GM18951 (cell line): Measurements from ENCODE around the gene MEGF6.

Experiments used
- POLR2A ChIP-seq: IDR thresholded peaks from 4 replicates; pipeline ENCODE4 v1.6.1; 2011; ENCODE audit warnings: mild to moderate bottlenecking; ENCODE audit not compliant: insufficient read length, insufficient read depth; ENCODE audit errors: extremely low read depth
- in situ Hi-C: fragments of 300-500 bp; cut with MboI; formaldehyde crosslinking; loops from one replicate; pipeline ENCODE4 v1.12.0; 2022; ENCODE audit warnings: low sequenced_read_pairs, mixed read lengths, inconsistent platforms; ENCODE audit not compliant: unreplicated experiment

The MEGF6 gene

DNA sequence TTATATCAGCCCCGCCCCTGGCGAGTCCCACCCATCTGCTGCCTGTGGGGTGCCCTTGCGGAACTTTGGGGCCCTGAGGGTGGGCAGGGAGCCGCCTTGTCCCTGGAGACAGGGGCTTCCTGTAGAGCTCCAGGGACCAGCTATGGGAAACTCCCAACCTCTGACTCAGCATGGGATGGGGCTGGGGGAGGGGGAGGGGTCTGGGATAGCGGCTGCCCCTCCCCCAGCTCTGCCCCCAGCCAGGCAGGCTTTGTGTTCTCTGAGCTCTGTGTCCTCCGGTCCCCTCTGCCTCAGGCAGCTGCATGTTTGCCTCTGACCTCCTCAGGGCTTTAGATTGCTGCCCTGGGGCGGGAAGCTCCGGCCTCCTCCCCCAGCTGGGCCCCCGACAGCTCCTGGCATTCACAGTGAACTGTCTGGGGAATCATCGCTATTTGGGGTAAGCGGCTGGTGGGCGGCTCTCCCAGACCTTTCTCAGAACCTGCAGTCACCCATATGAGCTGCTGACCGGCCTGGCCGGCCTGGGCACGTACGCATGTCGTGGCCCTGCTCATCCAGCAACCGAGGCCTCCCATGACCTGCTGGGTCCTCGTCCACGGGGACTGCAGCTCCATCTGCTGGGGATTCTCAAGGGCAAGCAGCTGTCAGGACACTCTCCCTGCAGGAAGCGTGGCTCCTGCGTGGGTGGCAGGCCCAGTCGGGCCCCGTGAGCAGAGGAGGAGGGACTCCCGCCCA is 139.8 kb downstream of the MEGF6 start:
- in situ Hi-C loops, result no loop called here
- no peak for TF ChIP-seq POLR2A

DNA sequence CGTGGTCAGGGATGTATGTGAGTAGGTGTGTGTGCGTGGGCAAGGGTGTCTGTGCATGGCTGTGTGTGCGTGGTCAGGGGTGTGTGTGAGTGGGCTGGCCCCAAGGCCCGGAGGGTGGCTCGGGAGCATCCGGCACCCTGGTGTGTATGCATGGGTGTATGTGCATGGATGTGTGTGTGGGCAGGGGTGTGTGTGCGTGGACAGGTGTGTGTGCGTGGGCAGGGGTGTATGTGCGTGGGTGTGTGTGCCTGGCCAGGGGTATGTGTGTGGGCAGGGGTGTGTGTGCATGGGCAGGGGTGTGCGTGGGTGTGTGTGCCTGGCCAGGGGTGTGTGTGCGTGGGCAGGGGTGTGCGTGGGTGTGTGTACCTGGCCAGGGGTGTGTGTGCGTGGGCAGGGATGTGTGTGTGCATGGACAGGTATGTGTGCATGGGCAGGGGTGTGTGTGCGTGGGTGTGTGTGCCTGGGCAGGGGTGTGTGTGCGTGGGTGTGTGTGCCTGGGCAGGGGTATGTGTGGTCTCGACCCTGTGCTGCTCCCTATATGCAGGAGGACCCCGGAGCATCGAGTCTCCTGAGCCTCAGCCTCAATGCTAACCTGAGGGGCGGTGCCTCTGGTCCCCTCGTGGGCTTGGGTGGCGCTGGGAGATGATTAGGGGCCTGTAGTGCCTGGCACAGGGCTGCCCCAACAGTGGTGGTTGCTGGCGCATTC is 140.5 kb downstream of the MEGF6 start:
- no peak for TF ChIP-seq POLR2A
- in situ Hi-C loops, result no loop called here

DNA sequence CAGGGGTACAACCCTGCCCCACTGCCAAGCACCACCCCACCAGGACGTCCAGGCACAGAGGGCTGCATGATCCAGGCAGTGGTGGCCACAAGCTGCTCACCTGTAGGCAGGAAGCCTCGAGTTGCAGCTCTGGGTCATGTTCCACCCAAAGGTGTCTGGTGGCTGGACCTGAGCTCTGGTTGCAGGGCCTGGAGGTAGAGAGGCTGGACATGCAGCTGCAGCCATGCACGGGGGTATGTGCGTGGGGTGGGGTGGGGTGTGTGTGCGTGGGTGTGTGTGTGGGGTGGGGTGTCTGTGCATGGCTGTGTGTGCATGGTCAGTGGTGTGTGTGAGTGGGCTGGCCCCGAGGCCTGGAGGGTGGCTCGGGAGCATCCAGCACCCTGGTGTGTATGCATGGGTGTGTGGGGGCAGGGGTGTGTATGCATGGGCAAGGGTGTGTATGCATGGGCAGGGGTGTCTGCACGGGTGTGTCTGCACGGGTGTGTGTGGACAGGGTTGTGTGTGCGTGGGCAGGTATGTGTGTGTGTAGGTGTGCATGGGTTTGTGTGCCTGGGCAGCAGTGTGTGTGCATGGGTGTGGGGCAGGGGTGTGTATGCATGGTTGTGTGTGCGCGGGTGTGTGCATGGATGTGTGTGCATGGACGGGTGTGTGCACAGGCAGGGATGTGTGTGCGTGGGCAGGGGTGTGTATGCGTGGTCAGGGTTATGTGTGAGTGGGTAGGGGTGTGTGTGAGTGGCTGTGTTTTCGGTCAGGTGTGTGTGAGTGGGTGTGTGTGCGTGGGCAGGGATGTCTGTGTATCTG is 141.3 kb downstream of the MEGF6 start:
- in situ Hi-C loops, result no loop called here
- no peak for TF ChIP-seq POLR2A

DNA sequence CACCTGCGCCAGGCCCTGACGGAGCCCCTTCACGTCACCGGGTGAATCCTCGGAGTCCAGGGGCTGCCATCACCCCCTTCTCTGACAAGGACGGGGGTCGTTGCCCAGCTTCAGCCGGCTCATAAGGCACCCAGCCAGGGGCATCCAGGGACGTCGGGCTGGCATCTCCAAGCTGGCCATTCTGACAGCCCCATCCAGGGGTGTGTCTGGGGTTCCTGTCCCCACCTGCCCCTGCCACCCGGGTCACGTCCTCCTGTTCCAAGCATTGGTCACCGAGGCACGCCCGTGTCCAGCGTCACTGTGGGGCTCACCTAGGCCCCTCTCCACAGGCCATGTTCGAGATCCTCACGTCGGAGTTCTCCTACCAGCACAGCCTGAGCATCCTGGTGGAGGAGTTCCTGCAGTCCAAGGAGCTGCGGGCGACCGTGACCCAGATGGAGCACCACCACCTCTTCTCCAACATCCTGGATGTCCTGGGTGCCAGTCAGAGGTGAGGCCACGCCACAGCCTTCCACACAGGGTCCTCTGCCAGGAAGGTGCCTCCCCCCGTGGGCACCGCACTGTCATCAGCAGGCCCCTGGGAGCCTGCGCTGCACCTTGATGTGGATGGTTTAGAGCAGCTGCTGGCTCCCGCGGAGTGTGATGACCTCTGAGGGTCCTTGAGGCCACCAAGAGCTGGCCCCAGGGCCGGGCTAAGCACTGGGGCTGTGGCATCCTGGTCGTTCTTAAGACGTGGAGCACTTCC is 142.0 kb downstream of the MEGF6 start:
- no peak for TF ChIP-seq POLR2A
- in situ Hi-C loops, result no loop called here

DNA sequence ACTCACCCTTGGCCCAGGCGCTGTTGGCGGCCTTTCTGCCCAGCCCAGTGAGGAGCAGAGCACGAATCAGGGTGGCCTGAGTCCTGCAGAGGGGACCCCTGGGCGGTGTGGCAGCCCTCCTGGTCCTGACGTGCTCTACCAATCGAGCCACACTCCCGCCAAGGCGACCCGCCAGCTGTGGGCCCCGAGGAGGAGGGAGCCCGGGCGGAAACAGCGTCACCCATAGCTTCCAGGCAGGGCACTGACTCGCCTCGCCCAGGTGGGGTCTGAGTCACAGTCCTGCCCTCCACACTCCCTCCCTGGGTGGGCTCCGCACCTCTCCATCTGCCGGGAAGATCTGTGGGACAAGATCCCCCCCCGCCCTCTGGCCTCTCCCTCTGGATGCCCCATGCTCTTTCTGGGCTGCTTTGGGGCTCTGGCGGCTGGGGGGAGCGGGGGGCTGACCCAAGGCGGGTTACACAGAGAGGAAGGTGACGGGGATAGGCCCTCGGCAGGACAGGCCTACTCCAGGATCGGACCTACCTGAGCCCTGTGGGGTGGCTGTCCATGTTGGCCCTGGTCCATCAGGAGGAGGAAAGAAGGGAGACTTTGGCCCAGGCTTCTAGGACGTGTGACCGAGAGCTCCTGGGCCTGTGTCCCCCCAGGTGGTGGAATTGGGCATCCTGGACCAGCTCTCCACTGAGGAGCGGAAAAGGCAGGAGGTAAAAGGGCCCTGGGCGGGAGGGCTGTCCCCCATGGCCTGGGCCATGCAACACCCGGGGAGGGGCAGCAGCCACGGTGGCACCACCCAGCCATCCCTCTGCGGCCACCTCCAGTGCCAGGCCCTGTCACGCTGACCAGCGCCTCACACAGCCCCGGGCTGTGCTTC is 142.8 kb downstream of the MEGF6 start:
- in situ Hi-C loops, result no loop called here
- TF ChIP-seq POLR2A, result no peak

DNA sequence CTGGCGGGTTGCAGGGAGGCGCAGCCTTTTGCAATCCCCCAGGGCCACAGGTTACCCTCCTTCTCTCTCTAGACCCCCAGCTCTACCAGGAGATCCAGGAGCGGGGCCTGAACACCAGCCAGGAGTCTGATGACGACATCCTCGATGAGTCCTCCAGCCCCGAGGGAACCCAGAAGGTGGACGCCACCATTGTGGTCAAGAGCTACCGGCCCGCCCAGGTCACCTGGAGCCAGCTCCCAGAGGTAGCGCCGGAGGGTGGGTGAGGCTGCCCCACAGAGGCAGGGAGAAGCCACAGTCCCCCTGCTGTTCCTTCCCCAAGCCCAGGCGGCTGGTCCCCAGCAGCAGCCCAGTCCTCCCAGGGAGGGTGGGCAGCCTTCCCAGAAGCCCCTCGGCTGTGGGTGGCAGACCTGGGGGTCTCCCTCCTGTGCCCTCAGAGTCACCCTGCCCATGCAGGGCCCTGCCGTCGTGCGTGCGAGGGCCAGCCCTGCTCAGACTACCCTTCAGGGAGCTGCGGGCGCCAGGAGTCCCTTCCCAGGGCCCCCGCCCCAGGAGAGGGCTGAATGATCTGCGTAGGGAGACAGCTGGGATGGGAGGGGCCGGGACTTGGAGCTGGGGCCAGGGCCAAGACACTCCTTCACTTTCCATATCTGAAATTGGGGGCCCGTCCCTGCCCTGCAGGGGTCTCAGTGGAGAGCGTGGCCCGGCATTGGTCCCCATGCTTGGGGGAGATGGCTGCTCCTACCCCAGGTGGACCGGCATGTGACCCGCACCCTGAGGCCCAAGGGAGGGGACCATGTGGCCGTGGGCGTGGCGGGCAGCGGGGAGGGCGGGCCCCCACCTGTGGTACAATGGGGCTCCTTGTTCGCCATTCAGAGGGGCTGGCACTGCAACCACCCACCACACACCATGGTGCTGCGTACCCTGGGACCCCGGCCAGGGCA is 143.9 kb downstream of the MEGF6 start:
- in situ Hi-C loops, result no loop called here
- no peak for TF ChIP-seq POLR2A

DNA sequence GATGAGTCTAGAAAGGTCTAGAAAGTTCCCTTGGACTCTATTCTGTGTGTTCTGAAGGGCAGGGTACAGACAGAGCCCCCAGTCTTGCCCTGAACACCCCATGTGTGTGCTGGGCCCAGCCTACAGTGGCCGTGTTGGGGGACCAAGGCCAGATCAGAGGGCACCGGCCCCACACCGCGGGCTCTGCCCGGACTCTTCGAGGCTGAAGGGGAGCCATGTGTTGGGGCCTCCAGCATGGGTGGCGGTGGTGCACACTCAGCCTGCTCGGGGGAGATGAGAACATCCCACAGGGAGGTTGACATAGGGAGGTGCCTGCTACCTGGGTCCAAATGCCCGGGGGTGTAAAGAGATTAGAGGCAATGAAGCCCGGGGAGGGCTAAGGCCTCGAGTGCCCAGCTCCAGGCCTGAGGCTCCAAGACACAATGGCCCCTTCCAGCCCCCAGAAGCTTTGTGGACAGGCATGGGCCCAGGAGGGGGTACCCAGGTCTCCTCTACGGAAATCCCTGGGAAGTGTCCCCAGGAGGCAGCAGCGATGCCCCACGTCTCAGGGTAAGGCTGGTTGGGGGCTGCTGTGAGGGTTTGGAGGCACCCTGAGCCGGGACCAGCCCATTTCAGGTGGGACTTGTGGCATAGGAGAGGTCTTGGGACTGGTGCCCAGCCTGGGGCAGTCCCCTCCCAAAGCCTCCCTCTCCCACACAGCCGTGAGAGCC is 144.8 kb downstream of the MEGF6 start:
- no peak for TF ChIP-seq POLR2A
- in situ Hi-C loops, result no loop called here

DNA sequence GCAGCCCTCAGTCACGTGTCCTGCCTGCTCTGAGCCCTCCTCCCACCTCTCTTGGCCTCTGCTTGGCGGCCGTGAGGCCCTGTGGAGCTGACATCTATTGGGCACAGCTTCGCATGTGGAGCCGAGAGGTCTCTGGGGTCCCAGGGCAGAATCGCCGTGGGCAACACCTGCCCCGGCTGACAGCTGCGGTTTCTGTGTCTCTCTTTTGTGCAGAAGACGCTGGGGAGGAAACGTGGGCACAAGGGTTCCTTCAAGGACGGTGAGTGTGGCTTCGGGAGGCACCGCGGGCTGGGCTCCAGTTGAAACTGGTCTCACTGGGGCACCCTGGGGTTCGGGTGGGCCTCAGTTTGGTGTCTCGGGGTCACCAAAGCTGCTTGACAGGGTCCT is 145.4 kb downstream of the MEGF6 start:
- TF ChIP-seq POLR2A, result no peak
- in situ Hi-C loops, result no loop called here

DNA sequence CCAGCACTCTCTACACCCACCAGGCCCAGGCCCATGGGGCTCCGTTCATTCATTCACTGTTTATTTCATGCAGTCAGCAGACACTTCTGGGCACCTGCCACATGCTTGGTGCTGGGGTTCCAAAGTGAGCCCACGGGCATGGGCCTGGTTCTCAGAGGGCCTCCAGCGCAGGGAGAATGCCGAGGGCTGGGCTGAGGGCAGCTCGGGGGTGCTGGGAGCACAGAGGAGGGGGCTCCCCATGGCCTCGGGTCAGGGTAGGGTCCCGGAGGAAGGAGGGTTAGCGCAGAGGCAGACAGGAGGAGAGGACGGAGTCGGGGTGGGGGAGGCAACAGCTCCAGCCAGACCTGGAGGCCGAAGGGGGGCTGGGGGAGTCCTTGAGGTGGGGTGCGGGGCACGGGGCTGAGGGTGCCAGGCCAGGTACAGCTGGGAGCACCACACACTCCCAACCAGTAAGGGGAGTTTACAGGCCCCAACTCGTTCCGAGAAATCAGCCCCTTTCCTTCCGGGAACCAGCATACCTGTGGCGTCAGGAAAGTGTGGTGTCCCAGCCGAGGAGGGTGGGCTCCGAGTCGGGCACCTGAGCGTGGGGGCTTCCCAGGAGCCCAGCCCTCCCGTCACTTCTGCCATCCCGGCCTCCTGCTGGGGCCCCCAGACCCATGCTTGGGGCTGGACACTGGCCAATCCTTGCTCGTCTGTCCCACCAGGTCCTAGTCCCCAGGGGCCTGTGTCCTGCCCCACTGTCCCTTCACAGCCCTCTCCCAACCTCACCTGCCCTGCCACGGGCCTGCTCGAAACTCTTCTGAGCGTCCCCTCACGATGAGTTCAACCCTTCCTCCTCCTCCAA is 146.0 kb downstream of the MEGF6 start:
- no peak for TF ChIP-seq POLR2A
- in situ Hi-C loops, result no loop called here

DNA sequence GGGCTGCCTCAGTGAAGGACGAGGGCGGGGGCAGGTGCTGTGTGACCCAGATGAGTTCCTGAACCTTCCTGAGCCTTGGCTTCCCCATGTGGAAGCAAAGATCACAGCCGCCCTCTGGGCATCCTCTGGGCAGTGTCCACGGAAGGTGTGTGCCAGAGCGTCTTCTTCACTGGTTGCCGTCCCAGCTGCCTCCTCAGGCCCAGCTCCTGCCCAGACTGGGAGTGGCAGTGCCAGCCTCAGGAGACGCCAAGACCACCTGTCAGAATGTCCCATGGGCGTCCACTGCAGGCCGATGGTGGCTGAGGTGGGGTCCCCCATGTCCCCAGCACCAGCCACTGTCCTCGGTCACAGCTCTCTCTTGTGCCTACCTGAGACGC is 146.7 kb downstream of the MEGF6 start:
- in situ Hi-C loops, result no loop called here
- no peak for TF ChIP-seq POLR2A
